ENCODE data around the gene CCL17. TPM values are rescaled to one million over a fixed set of nuclear protein-coding genes. Genes with fewer than 3 reads are reported as not detected.

The CCL17 gene
- polyA plus RNA-seq, 1 experiment: not detected

- POLR2A ChIA-PET: interaction anchor here (0.6 to 0.9 kb wide), 2 partner anchors 120 to 177 kb away, joined by 3 read pairs; partner anchors contain the start of gene ARL2BP
- peak; percentile 39 for DNase-seq (ENCODE audit: low read depth, low spot score)
These were observed 17.7 kb downstream of the CCL17 start for GRCh38 chr16:57422026-57422944.

DNA sequence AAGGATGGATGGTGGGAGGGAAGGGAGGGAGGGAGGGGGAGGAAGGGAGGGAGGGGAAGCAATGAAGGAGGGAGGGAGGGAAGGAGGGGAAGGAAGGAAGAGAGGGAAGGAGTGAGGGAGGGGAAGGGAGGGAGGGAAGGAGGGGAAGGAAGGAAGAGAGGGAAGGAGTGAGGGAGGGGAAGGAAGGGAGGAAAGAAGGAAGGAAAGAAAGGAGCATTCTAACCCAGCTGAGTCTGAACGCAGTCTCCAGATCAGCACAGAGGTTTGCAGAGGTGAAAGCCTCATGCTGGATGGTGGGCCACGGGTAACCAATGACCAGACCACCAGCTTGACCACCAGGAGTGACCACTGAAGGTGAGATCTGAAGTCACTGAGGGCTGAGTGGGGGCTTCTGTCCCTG, 18.6 kb downstream of the CCL17 start:
- TF ChIP-seq, protein P1, sequence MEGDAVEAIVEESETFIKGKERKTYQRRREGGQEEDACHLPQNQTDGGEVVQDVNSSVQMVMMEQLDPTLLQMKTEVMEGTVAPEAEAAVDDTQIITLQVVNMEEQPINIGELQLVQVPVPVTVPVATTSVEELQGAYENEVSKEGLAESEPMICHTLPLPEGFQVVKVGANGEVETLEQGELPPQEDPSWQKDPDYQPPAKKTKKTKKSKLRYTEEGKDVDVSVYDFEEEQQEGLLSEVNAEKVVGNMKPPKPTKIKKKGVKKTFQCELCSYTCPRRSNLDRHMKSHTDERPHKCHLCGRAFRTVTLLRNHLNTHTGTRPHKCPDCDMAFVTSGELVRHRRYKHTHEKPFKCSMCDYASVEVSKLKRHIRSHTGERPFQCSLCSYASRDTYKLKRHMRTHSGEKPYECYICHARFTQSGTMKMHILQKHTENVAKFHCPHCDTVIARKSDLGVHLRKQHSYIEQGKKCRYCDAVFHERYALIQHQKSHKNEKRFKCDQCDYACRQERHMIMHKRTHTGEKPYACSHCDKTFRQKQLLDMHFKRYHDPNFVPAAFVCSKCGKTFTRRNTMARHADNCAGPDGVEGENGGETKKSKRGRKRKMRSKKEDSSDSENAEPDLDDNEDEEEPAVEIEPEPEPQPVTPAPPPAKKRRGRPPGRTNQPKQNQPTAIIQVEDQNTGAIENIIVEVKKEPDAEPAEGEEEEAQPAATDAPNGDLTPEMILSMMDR (IDR thresholded peaks at IDR 0.05; ENCODE audit: low read depth, low read length): no peak
- Histone ChIP-seq H3K9me3 (ENCODE audit: control insufficient read depth, insufficient read depth, low read length) (no peaks in the 10 kb centered on the region), H3K4me3 (ENCODE audit: low read depth, low read length) (no peak overlapping the region), H3K27ac (ENCODE audit: low read depth, low read length) (no peak overlapping the region), H3K27me3 (ENCODE audit: control insufficient read depth, insufficient read depth, low read length) (no peaks in the 10 kb centered on the region)
- DNase-seq (ENCODE audit: low read depth, low spot score): no peak
- ChIA-PET POLR2A (interaction anchor here (0.9 kb wide), 1 partner anchor 178 kb away, joined by 3 read pairs; the partner anchor contains the start of gene ARL2BP), CTCF (interaction anchor here (0.7 to 10.1 kb wide), 8 partner anchors 9 to 339 kb away, joined by 4 to 286 read pairs (median 10); partner anchors contain the start of gene CPNE2)

More at GRCh38 chr16:57422026-57422944, 17.7 kb downstream of the CCL17 start:
- CTCF ChIA-PET: interaction anchor here (0.6 to 10.1 kb wide), 15 partner anchors 9 to 338 kb away, joined by 3 to 286 read pairs (median 4); partner anchors contain the start of genes CPNE2 and POLR2C
- Histone ChIP-seq H3K27ac (ENCODE audit: low read depth, low read length) (no peak overlapping the region), H3K27me3 (ENCODE audit: control insufficient read depth, insufficient read depth, low read length) (no peaks in the 10 kb centered on the region), H3K9me3 (ENCODE audit: control insufficient read depth, insufficient read depth, low read length) (no peaks in the 10 kb centered on the region), H3K4me3 (ENCODE audit: low read depth, low read length) (no peak overlapping the region)
- TF ChIP-seq, protein P1 (IDR thresholded peaks at IDR 0.05; ENCODE audit: low read depth, low read length): peak; percentile 86

DNA sequence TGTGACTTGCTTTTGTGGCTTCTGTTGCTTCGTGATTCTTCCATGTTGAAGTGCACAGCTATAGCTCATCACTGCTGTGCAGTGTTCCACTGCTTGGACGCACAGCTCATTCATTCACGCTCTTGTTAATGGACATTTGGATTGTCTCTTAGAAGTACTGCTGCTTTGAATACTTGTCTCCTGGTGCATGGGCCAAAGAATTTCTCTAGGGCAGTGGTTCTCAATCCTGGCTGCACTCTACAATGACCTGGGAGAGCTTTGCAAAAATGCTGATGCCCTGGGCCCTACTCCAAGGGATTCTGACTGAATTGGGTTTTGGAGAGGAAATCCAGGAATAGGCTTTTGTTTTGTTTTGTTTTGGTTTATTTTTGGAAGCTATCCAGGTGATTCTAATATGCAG, 20.0 kb downstream of the CCL17 start:
- no peak overlapping the region for H3K4me3 ChIP-seq (ENCODE audit: low read depth, low read length)
- no peak for DNase-seq (ENCODE audit: low read depth, low spot score)
- TF ChIP-seq, protein P1 (IDR thresholded peaks at IDR 0.05; ENCODE audit: low read depth, low read length): no peak
- H3K9me3 ChIP-seq (ENCODE audit: control insufficient read depth, insufficient read depth, low read length): no peaks in the 10 kb centered on the region
- H3K27me3 ChIP-seq (ENCODE audit: control insufficient read depth, insufficient read depth, low read length): no peaks in the 10 kb centered on the region
- POLR2A ChIA-PET: interaction anchor here (0.8 kb wide), 1 partner anchor 15 kb away, joined by 6 read pairs; no protein-coding TSS in a partner anchor
- CTCF ChIA-PET: interaction anchor here (1.1 to 10.1 kb wide), 3 partner anchors 94 to 333 kb away, joined by 3 to 286 read pairs (median 29); partner anchors contain the start of gene CPNE2
- no peak overlapping the region for H3K27ac ChIP-seq (ENCODE audit: low read depth, low read length)

DNA sequence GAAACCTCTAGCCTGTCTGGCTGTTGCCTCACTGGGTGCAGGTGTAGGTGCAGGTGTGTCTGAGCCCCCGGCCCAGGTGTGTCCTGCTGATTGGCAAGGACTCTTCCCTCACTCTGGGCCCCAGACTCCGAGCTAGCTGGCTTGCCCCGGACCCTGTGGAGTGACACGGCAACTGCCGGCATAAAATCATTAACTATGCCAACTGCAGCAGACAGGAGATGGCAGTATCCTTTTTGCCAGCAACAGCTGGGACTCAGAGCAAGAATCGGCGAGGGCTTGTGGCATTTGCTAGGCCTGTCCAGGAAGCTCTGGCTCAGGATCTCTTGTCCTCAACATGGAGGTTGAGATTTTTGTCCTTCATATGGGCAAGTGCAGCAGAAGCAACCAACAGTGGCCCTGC, 21.8 kb downstream of the CCL17 start:
- TF ChIP-seq, protein P1 (IDR thresholded peaks at IDR 0.05; ENCODE audit: low read depth, low read length): no peak
- Histone ChIP-seq H3K4me3 (ENCODE audit: low read depth, low read length) (no peak overlapping the region), H3K27ac (ENCODE audit: low read depth, low read length) (no peak overlapping the region), H3K27me3 (ENCODE audit: control insufficient read depth, insufficient read depth, low read length) (no peaks in the 10 kb centered on the region), H3K9me3 (ENCODE audit: control insufficient read depth, insufficient read depth, low read length) (no peaks in the 10 kb centered on the region)
- ChIA-PET POLR2A (no interaction called here), CTCF (interaction anchor here (1.5 kb wide), 1 partner anchor 8 kb away, joined by 6 read pairs; no protein-coding TSS in a partner anchor)
- DNase-seq (ENCODE audit: low read depth, low spot score): no peak

Data from AG04450 (cell line).